IPS-18c (cell line): ENCODE measurements around the gene RYR2.

ENCODE experiments used
- H3K4me3 ChIP-seq: 2 replicates; pipeline ENCODE4 v1.7.0; 2013; ENCODE audit warnings: low read depth, mild to moderate bottlenecking, low read length, moderate library complexity; ENCODE audit not compliant: insufficient read depth
- H3K9me3 ChIP-seq: one replicate; pipeline ENCODE4 v1.6.1; 2013; ENCODE audit warnings: mild to moderate bottlenecking, low read length, moderate library complexity; ENCODE audit not compliant: control insufficient read depth, insufficient read depth

RYR2 gene

GRCh38 chr1:237199026-237199425 is 157.0 kb downstream of the RYR2 start:
- Histone ChIP-seq H3K4me3 (no peak overlapping the region), H3K9me3 (no peaks in the 10 kb centered on the region)

- H3K9me3 ChIP-seq: no peaks in the 10 kb centered on the region
- H3K4me3 ChIP-seq: no peak overlapping the region
These were observed 159.2 kb downstream of the RYR2 start for GRCh38 chr1:237201155-237201554.

GRCh38 chr1:237204841-237205240 is 162.9 kb downstream of the RYR2 start:
- Histone ChIP-seq H3K4me3 (no peak overlapping the region), H3K9me3 (no peaks in the 10 kb centered on the region)

- H3K9me3 ChIP-seq: no peaks in the 10 kb centered on the region
- no peak overlapping the region for H3K4me3 ChIP-seq
These were observed 163.5 kb downstream of the RYR2 start for GRCh38 chr1:237205400-237206064.

- Histone ChIP-seq H3K4me3 (no peak overlapping the region), H3K9me3 (no peaks in the 10 kb centered on the region)
These were observed 164.1 kb downstream of the RYR2 start for GRCh38 chr1:237206065-237206414.

GRCh38 chr1:237211031-237211430 is 169.0 kb downstream of the RYR2 start:
- H3K4me3 ChIP-seq: no peak overlapping the region
- H3K9me3 ChIP-seq: no peaks in the 10 kb centered on the region

GRCh38 chr1:237211540-237211939 is 169.6 kb downstream of the RYR2 start:
- Histone ChIP-seq H3K9me3 (no peaks in the 10 kb centered on the region), H3K4me3 (no peak overlapping the region)

GRCh38 chr1:237219751-237220642 is 178.0 kb downstream of the RYR2 start:
- Histone ChIP-seq H3K9me3 (no peaks in the 10 kb centered on the region), H3K4me3 (no peak overlapping the region)

- H3K9me3 ChIP-seq: no peaks in the 10 kb centered on the region
- H3K4me3 ChIP-seq: no peak overlapping the region
These were observed 181.4 kb downstream of the RYR2 start for GRCh38 chr1:237223419-237223818.

GRCh38 chr1:237226177-237226944 is 184.4 kb downstream of the RYR2 start:
- Histone ChIP-seq H3K9me3 (no peaks in the 10 kb centered on the region), H3K4me3 (no peak overlapping the region)

- Histone ChIP-seq H3K4me3 (no peak overlapping the region), H3K9me3 (no peaks in the 10 kb centered on the region)
These were observed 185.5 kb downstream of the RYR2 start for GRCh38 chr1:237227476-237227875.

GRCh38 chr1:237228421-237228820 is 186.4 kb downstream of the RYR2 start:
- H3K4me3 ChIP-seq: no peak overlapping the region

GRCh38 chr1:237229333-237229732 is 187.3 kb downstream of the RYR2 start:
- Histone ChIP-seq H3K9me3 (no peaks in the 10 kb centered on the region), H3K4me3 (no peak overlapping the region)

More at GRCh38 chr1:237228421-237228820, 186.4 kb downstream of the RYR2 start:
- H3K9me3 ChIP-seq: no peaks in the 10 kb centered on the region

GRCh38 chr1:237232501-237232900 is 190.5 kb downstream of the RYR2 start:
- no peaks in the 10 kb centered on the region for H3K9me3 ChIP-seq
- H3K4me3 ChIP-seq: no peak overlapping the region

GRCh38 chr1:237235091-237235490 is 193.1 kb downstream of the RYR2 start:
- Histone ChIP-seq H3K4me3 (no peak overlapping the region), H3K9me3 (no peaks in the 10 kb centered on the region)

GRCh38 chr1:237237721-237238120 is 195.7 kb downstream of the RYR2 start:
- H3K4me3 ChIP-seq: no peak overlapping the region
- no peaks in the 10 kb centered on the region for H3K9me3 ChIP-seq

- Histone ChIP-seq H3K9me3 (peaks cover 2% of the 10 kb centered on the region), H3K4me3 (no peak overlapping the region)
These were observed 197.3 kb downstream of the RYR2 start for GRCh38 chr1:237239248-237239647.

- Histone ChIP-seq H3K4me3 (no peak overlapping the region), H3K9me3 (peaks cover 2% of the 10 kb centered on the region)
These were observed 199.1 kb downstream of the RYR2 start for GRCh38 chr1:237241038-237241437.
